H1 (cell line): ENCODE measurements around the gene TEX2. TPM values are rescaled to one million over a fixed set of nuclear protein-coding genes. Genes with fewer than 3 reads are reported as not detected.

Source experiments
- CTCF ChIA-PET: fragments of 300-600 bp; sonication (Branson Sonifier 250); formaldehyde crosslinking; loops from one replicate; lab custom pipeline; 2021; ENCODE audit not compliant: partially characterized antibody; lab: Charles Lee
- POLR2A ChIA-PET: fragments of 300-600 bp; sonication (Branson Sonifier 250); formaldehyde crosslinking; loops from one replicate; lab custom pipeline; 2021; ENCODE audit warnings: inconsistent platforms; ENCODE audit not compliant: partially characterized antibody; lab: Charles Lee
- DNase-seq, 2 experiments: peaks; one replicate each; pipeline versions ENCODE4 v3.0.0 to v3.0.0-alpha.2; 2010 to 2022; ENCODE audit warnings: low spot score in 2 of 2, low read depth in 1 of 2, mixed read lengths in 1 of 2
- FAIRE-seq: peaks from 2 replicates; lab custom pipeline; 2011; peaks lifted over from hg19 to GRCh38; lab: Jason Lieb, UNC
- H2AFZ ChIP-seq: 2 replicates; pipeline ENCODE4 v1.8.1; 2012; ENCODE audit warnings: low read length, inconsistent platforms
- H2AK5ac ChIP-seq: 2 replicates; pipeline ENCODE4 v1.6.1; 2013; ENCODE audit warnings: low read depth, low read length
- H2BK120ac ChIP-seq: replicated peaks from 2 replicates; pipeline ENCODE3; 2013; ENCODE audit warnings: low read depth, low read length, inconsistent platforms
- H2BK12ac ChIP-seq: 2 replicates; pipeline ENCODE4 v1.6.1; 2013; ENCODE audit warnings: low read depth, low read length
- H2BK15ac ChIP-seq: 2 replicates; pipeline ENCODE4 v1.6.1; 2013; ENCODE audit warnings: low read length
- H2BK20ac ChIP-seq: 2 replicates; pipeline ENCODE4 v1.6.1; 2013; ENCODE audit warnings: low read length
- H2BK5ac ChIP-seq: 2 replicates; pipeline ENCODE4 v1.6.1; 2013; ENCODE audit warnings: low read depth, low read length
- H3K14ac ChIP-seq: 2 replicates; pipeline ENCODE4 v1.6.1; 2013; ENCODE audit warnings: inconsistent platforms; ENCODE audit not compliant: insufficient read length
- H3K18ac ChIP-seq: 2 replicates; pipeline ENCODE4 v1.6.1; 2013; ENCODE audit warnings: low read length; ENCODE audit errors: extremely low read depth
- H3K23ac ChIP-seq: 2 replicates; pipeline ENCODE4 v1.6.1; 2013; ENCODE audit warnings: inconsistent platforms; ENCODE audit not compliant: insufficient read length
- H3K23me2 ChIP-seq: 2 replicates; pipeline ENCODE4 v1.6.1; 2013; ENCODE audit warnings: low read depth, low read length
- H3K27ac ChIP-seq: 2 replicates; pipeline ENCODE4 v1.6.1; 2011; ENCODE audit warnings: low read depth, low read length, inconsistent platforms
- H3K27me3 ChIP-seq, 4 experiments: replicated peaks in 1 of 4; 1 replicate in 1 of 4; 2 replicates in 3 of 4; pipeline versions ENCODE4 v1.6.1 to v1.8.1; 2011 to 2013; ENCODE audit warnings: low read length in 3 of 4, mild to moderate bottlenecking in 3 of 4, inconsistent platforms in 2 of 4, mixed read lengths in 2 of 4, moderate library complexity in 1 of 4; ENCODE audit not compliant: control insufficient read depth in 3 of 4, insufficient read depth in 3 of 4; ENCODE audit errors: extremely low read depth in 1 of 4
- H3K36me3 ChIP-seq, 4 experiments: 2 replicates each; pipeline versions ENCODE4 v1.6.1 to v1.8.1; 2011 to 2013; ENCODE audit warnings: mild to moderate bottlenecking in 4 of 4, low read length in 3 of 4, moderate library complexity in 2 of 4, control low read depth in 1 of 4, inconsistent platforms in 1 of 4; ENCODE audit not compliant: insufficient read depth in 4 of 4, control insufficient read depth in 2 of 4
- H3K4ac ChIP-seq: replicated peaks from 2 replicates; pipeline ENCODE3; 2013; ENCODE audit warnings: low read length, low read depth, mixed read lengths, inconsistent platforms; ENCODE audit not compliant: insufficient read length
- H3K4me1 ChIP-seq, 4 experiments: replicated peaks in 1 of 4; 1 replicate in 1 of 4; 2 replicates in 3 of 4; pipeline versions ENCODE4 v1.6.1 to v1.8.1; 2011 to 2013; ENCODE audit warnings: low read length in 3 of 4, inconsistent platforms in 2 of 4, mixed read lengths in 1 of 4; ENCODE audit not compliant: insufficient read depth in 4 of 4, control insufficient read depth in 3 of 4
- H3K4me2 ChIP-seq, 2 experiments: 2 replicates each; pipeline versions ENCODE4 v1.6.1 to v1.8.1; 2011 to 2013; ENCODE audit warnings: low read depth in 2 of 2, low read length in 2 of 2, control low read depth in 1 of 2, inconsistent platforms in 1 of 2, mild to moderate bottlenecking in 1 of 2; ENCODE audit not compliant: insufficient read depth in 1 of 2
- H3K4me3 ChIP-seq, 4 experiments: fragments of 200-600, 300-600 bp in 1 of 4; sonication (generic), shearing (Covaris generic), sonication (Bioruptor Twin) in 1 of 4; 2 replicates each; pipeline versions ENCODE4 v1.5.1 to v1.8.1; 2011 to 2016; ENCODE audit warnings: low read length in 4 of 4, low read depth in 3 of 4, control low read depth in 2 of 4, inconsistent platforms in 2 of 4, mild to moderate bottlenecking in 2 of 4, mixed read lengths in 1 of 4, moderate library complexity in 1 of 4; ENCODE audit not compliant: insufficient read depth in 2 of 4; ENCODE audit errors: extremely low read depth in 1 of 4
- H3K56ac ChIP-seq: replicated peaks from 2 replicates; pipeline ENCODE3; 2013; ENCODE audit warnings: low read depth, mild to moderate bottlenecking, mixed read lengths, low read length, inconsistent platforms; ENCODE audit not compliant: insufficient read length
- H3K79me1 ChIP-seq: 2 replicates; pipeline ENCODE4 v1.6.1; 2013; ENCODE audit warnings: low read depth, low read length, control low read depth
- H3K79me2 ChIP-seq, 2 experiments: 2 replicates each; pipeline versions ENCODE4 v1.6.1 to v1.8.1; 2012 to 2013; ENCODE audit warnings: low read length in 2 of 2, mild to moderate bottlenecking in 2 of 2, inconsistent platforms in 1 of 2; ENCODE audit not compliant: insufficient read depth in 2 of 2, control insufficient read depth in 1 of 2
- H3K9ac ChIP-seq, 4 experiments: replicated peaks in 1 of 4; 1 replicate in 1 of 4; 2 replicates in 3 of 4; pipeline versions ENCODE4 v1.6.1 to v1.8.1; 2011 to 2013; ENCODE audit warnings: low read depth in 3 of 4, low read length in 3 of 4, control low read depth in 2 of 4, mild to moderate bottlenecking in 2 of 4, moderate library complexity in 2 of 4, inconsistent platforms in 1 of 4; ENCODE audit errors: extremely low read depth in 1 of 4
- H3K9me3 ChIP-seq, 2 experiments: 2 replicates each; pipeline versions ENCODE4 v1.6.1 to v1.8.1; 2012 to 2013; ENCODE audit warnings: mild to moderate bottlenecking in 2 of 2, moderate library complexity in 2 of 2, control low read depth in 1 of 2, inconsistent platforms in 1 of 2, low read depth in 1 of 2, low read length in 1 of 2, mixed read lengths in 1 of 2; ENCODE audit not compliant: insufficient read depth in 2 of 2
- H4K20me1 ChIP-seq, 2 experiments: replicated peaks in 1 of 2; 2 replicates each; pipeline versions ENCODE3 to v1.8.1; 2011 to 2013; ENCODE audit warnings: inconsistent platforms in 2 of 2, low read length in 2 of 2, mild to moderate bottlenecking in 1 of 2; ENCODE audit not compliant: insufficient read depth in 2 of 2, control insufficient read depth in 1 of 2
- H4K5ac ChIP-seq: 2 replicates; pipeline ENCODE4 v1.6.1; 2013; ENCODE audit warnings: low read length, low read depth, mixed read lengths, inconsistent platforms; ENCODE audit not compliant: insufficient read length
- H4K8ac ChIP-seq: 2 replicates; pipeline ENCODE4 v1.8.0; 2013; ENCODE audit warnings: mild to moderate bottlenecking, moderate library complexity, low read length, inconsistent platforms; ENCODE audit not compliant: insufficient read depth; ENCODE audit errors: extremely low read depth
- H4K91ac ChIP-seq: replicated peaks from 2 replicates; pipeline ENCODE3; 2013; ENCODE audit warnings: low read length, mixed read lengths, inconsistent platforms; ENCODE audit not compliant: insufficient read length
- BACH1 ChIP-seq: IDR thresholded peaks from 2 replicates; pipeline ENCODE4 v1.6.1; 2012; ENCODE audit warnings: low read length, improper control_type of control experiment
- CHD1 ChIP-seq: IDR thresholded peaks from 2 replicates; pipeline ENCODE4 v1.6.1; 2012; ENCODE audit warnings: low read depth, low read length, improper control_type of control experiment
- KDM5A ChIP-seq: fragments of 200-600 bp; IDR thresholded peaks from 2 replicates; pipeline ENCODE4 v1.7.1; 2012; ENCODE audit warnings: mild to moderate bottlenecking, low read length, inconsistent platforms, mixed read lengths
- PHF8 ChIP-seq: fragments of 200-600 bp; sonication (generic); conservative IDR thresholded peaks from 2 replicates; pipeline ENCODE4 v1.7.1; 2012; ENCODE audit warnings: low read depth, mild to moderate bottlenecking, inconsistent platforms, low read length, moderate library complexity
- RBBP5 ChIP-seq: IDR thresholded peaks from 2 replicates; pipeline ENCODE4 v1.7.1; 2012; ENCODE audit warnings: low read depth, mild to moderate bottlenecking, inconsistent platforms, low read length, moderate library complexity, borderline replicate concordance
- RNF2 ChIP-seq: fragments of 200-900, 300-1000 bp; sonication (generic); IDR thresholded peaks from 2 replicates; pipeline ENCODE4 v1.7.1; 2016; ENCODE audit warnings: borderline replicate concordance, low read depth, mild to moderate bottlenecking, antibody characterized with exemption, low read length; ENCODE audit not compliant: poor library complexity, severe bottlenecking; ENCODE audit errors: missing control alignments
- TCF12 ChIP-seq: IDR thresholded peaks from 2 replicates; pipeline ENCODE4 v1.6.1; 2011; ENCODE audit warnings: low read depth, mild to moderate bottlenecking, low read length
- WGBS, 2 experiments: shearing (Covaris generic) in 1 of 2; methylation state at CpG; one replicate each; pipeline versions ENCODE4 v1.1.6 to v1.1.7; 2013 to 2015; ENCODE audit warnings: low lambda C conversion rate in 2 of 2, mixed read lengths in 2 of 2, inconsistent platforms in 1 of 2, low coverage in 1 of 2, missing lambda C conversion rate in 1 of 2; ENCODE audit not compliant: insufficient replicate concordance in 2 of 2, insufficient coverage in 1 of 2, insufficient read length in 1 of 2; ENCODE audit errors: extremely low coverage in 1 of 2, missing lambda C conversion rate in 1 of 2; 5-methylcytosine and 5-hydroxymethylcytosine counted together
- polyA plus RNA-seq, 7 experiments: library from polyadenylated mRNA; depleted of rRNA in 3 of 7; stranded (reverse) in 5 of 7; unstranded in 2 of 7; fragments of >200 nt in 5 of 7; fragments of 200-250 nt in 2 of 7; gene quantifications; 1 replicate in 5 of 7; 2 replicates in 1 of 7; 4 replicates in 1 of 7; pipeline versions ENCODE4 v1.2.1 to v1.2.3, GENCODE V29; 2011 to 2013; ENCODE audit warnings: missing spikeins in 2 of 7, mixed read lengths in 2 of 7
- total RNA-seq: library from RNA; stranded (reverse); fragmentation: NEBNext Ultra II Directional; extraction: Animal tissue kit (Norgen Biotek cat#: 25700); gene quantifications from 2 replicates; pipeline ENCODE4 v1.2.1, GENCODE V29; 2021

The TEX2 gene
- total and polyA plus RNA-seq, 2 of the 8 experiments (the other 6 are each of a cell fraction or from before 2014, with no cell fraction given), result 6.1 to 15.6 TPM

- WGBS, 2 experiments, result 84% methylated on average over 5 of the region's 5 CpGs; no CpG with 5 or more reads in 1 of the 2 experiments
- H3K56ac ChIP-seq, result no peak overlapping the region
- CTCF ChIA-PET, result interaction anchor here (1.2 kb wide), 1 partner anchor 29 kb away, joined by 3 read pairs; no protein-coding TSS in a partner anchor
Measured at GRCh38 chr17:64107500-64108236, 155.4 kb downstream of the TEX2 start.

More at GRCh38 chr17:64107500-64108236, 155.4 kb downstream of the TEX2 start:
- H2BK12ac ChIP-seq, result no peak overlapping the region
- H3K9ac ChIP-seq, result no peak overlapping the region
- no peaks in the 10 kb centered on the region for H3K79me2 ChIP-seq
- H2BK5ac ChIP-seq, result no peak overlapping the region
- H3K4me1 ChIP-seq, result peaks cover 0 to 3% (median 0%) of the 10 kb centered on the region in 4 experiments; a peak in 1 of 7 replicates
- no peak overlapping the region for H3K18ac ChIP-seq
- H4K91ac ChIP-seq, result no peak overlapping the region
- H4K20me1 ChIP-seq, result no peaks in the 10 kb centered on the region
- no peak overlapping the region for H2BK15ac ChIP-seq
- H2BK120ac ChIP-seq, result no peak overlapping the region
- H3K23ac ChIP-seq, result no peak overlapping the region
- no peaks in the 10 kb centered on the region for H3K9me3 ChIP-seq
- no peak for FAIRE-seq
- no peaks in the 10 kb centered on the region for H3K36me3 ChIP-seq
- POLR2A ChIA-PET, result no interaction called here
- H3K4me3 ChIP-seq, result no peak overlapping the region
- H2AK5ac ChIP-seq, result no peak overlapping the region
- H2AFZ ChIP-seq, result no peak overlapping the region
- no peak overlapping the region for H3K4ac ChIP-seq
- H3K27ac ChIP-seq, result no peak overlapping the region
- H3K27me3 ChIP-seq, result no peaks in the 10 kb centered on the region
- H3K4me2 ChIP-seq, result no peak overlapping the region
- no peak overlapping the region for H3K14ac ChIP-seq
- H2BK20ac ChIP-seq, result no peak overlapping the region
- TF ChIP-seq BACH1 (no peak), RNF2 (no peak), RBBP5 (no peak), PHF8 (no peak), TCF12 (no peak), KDM5A (no peak), CHD1 (no peak)
- no peaks in the 10 kb centered on the region for H3K79me1 ChIP-seq
- no peak overlapping the region for H4K8ac ChIP-seq
- H4K5ac ChIP-seq, result no peak overlapping the region
- H3K23me2 ChIP-seq, result no peaks in the 10 kb centered on the region
- DNase-seq, result no peak
